IMR-90 (cell line): ENCODE data around the gene ZNF420. TPM values are rescaled to one million over a fixed set of nuclear protein-coding genes. Genes with fewer than 3 reads are reported as not detected.
A peak's percentile ranks its signal among the peaks of the same experiment; 100 is the strongest.

Experiments used
- ATAC-seq: fragments of 200-7000 bp; cut with Tn5 transposase; 2 replicates; pipeline ENCODE4 v1.9.1; 2020; ENCODE audit warnings: low read depth, mild to moderate bottlenecking, moderate library complexity
- BruUV-seq: library from RNA; stranded (reverse); fragments of 400-500 nt; replicated peaks from 2 replicates; lab custom pipeline; 2021; lab: Mats Ljungman, UMichigan
- CTCF ChIA-PET: fragments of 300-600 bp; formaldehyde crosslinking; extraction: SDS; loops from one replicate; lab custom pipeline; 2021; ENCODE audit warnings: antibody characterized with exemption; lab: Yijun Ruan, JAX
- POLR2A ChIA-PET: fragments of 300-600 bp; sonication (Branson Sonifier 250); formaldehyde crosslinking; loops from one replicate; lab custom pipeline; 2022; ENCODE audit warnings: antibody characterized with exemption; ENCODE audit not compliant: unreplicated experiment; lab: Charles Lee
- DNase-seq: peaks from one replicate; pipeline ENCODE4 v3.0.0; 2013
- H2AFZ ChIP-seq: replicated peaks from 2 replicates; pipeline ENCODE3; 2013; ENCODE audit warnings: low read length, mild to moderate bottlenecking; ENCODE audit not compliant: poor library complexity
- H2AK5ac ChIP-seq: 2 replicates; pipeline ENCODE4 v1.6.1; 2013; ENCODE audit warnings: low read depth, low read length, inconsistent platforms
- H2AK9ac ChIP-seq: replicated peaks from 2 replicates; pipeline ENCODE3; 2013; ENCODE audit warnings: mild to moderate bottlenecking, low read depth, low read length, moderate library complexity; ENCODE audit not compliant: poor library complexity
- H2BK120ac ChIP-seq: 2 replicates; pipeline ENCODE4 v1.6.1; 2013; ENCODE audit warnings: low read depth, low read length, inconsistent platforms
- H2BK15ac ChIP-seq: 3 replicates; pipeline ENCODE4 v1.6.1; 2013; ENCODE audit warnings: low read depth, low read length, inconsistent platforms
- H2BK20ac ChIP-seq: 2 replicates; pipeline ENCODE4 v1.6.1; 2013; ENCODE audit warnings: low read depth, mild to moderate bottlenecking, inconsistent platforms, low read length, moderate library complexity
- H2BK5ac ChIP-seq: 2 replicates; pipeline ENCODE4 v1.6.1; 2013; ENCODE audit warnings: mild to moderate bottlenecking, low read depth, low read length, inconsistent platforms; ENCODE audit not compliant: poor library complexity, severe bottlenecking
- H3K14ac ChIP-seq: replicated peaks from 2 replicates; pipeline ENCODE4 v1.6.1; 2013; ENCODE audit warnings: low read depth, low read length, inconsistent platforms
- H3K18ac ChIP-seq: 2 replicates; pipeline ENCODE4 v1.6.1; 2013; ENCODE audit warnings: low read depth, low read length, control low read depth
- H3K23ac ChIP-seq: 2 replicates; pipeline ENCODE4 v1.6.1; 2013; ENCODE audit warnings: low read depth, low read length, inconsistent platforms
- H3K27ac ChIP-seq: 2 replicates; pipeline ENCODE4 v1.5.1; 2013; ENCODE audit warnings: mild to moderate bottlenecking, control low read depth, low read length; ENCODE audit not compliant: insufficient read depth
- H3K27me3 ChIP-seq: 2 replicates; pipeline ENCODE4 v1.6.1; 2013; ENCODE audit warnings: low read length; ENCODE audit not compliant: control insufficient read depth, insufficient read depth
- H3K36me3 ChIP-seq: 2 replicates; pipeline ENCODE4 v1.6.1; 2013; ENCODE audit warnings: low read length, mixed read lengths; ENCODE audit not compliant: control insufficient read depth, insufficient read depth
- H3K4ac ChIP-seq: 2 replicates; pipeline ENCODE4 v1.6.1; 2013; ENCODE audit warnings: low read depth, low read length, inconsistent platforms
- H3K4me1 ChIP-seq: 2 replicates; pipeline ENCODE4 v1.6.1; 2013; ENCODE audit warnings: low read length, mixed read lengths; ENCODE audit not compliant: control insufficient read depth, insufficient read depth
- H3K4me2 ChIP-seq: 2 replicates; pipeline ENCODE4 v1.6.1; 2013; ENCODE audit warnings: low read depth, mild to moderate bottlenecking, control low read depth, low read length, moderate library complexity
- H3K4me3 ChIP-seq: 2 replicates; pipeline ENCODE4 v1.5.1; 2013; ENCODE audit warnings: low read depth, mild to moderate bottlenecking, control low read depth, low read length, moderate library complexity; ENCODE audit not compliant: insufficient read depth
- H3K56ac ChIP-seq: 2 replicates; pipeline ENCODE4 v1.6.1; 2013; ENCODE audit warnings: low read length, inconsistent platforms; ENCODE audit not compliant: insufficient read depth; ENCODE audit errors: extremely low read depth
- H3K79me1 ChIP-seq, 2 experiments: 2 replicates each; pipeline ENCODE4 v1.6.1; 2013; ENCODE audit warnings: low read length in 2 of 2, inconsistent platforms in 1 of 2, low read depth in 1 of 2
- H3K9ac ChIP-seq: 2 replicates; pipeline ENCODE4 v1.6.1; 2013; ENCODE audit warnings: low read depth, low read length, control low read depth
- H3K9me1 ChIP-seq: 2 replicates; pipeline ENCODE4 v1.6.1; 2013; ENCODE audit warnings: low read length, inconsistent platforms; ENCODE audit not compliant: insufficient read depth
- H3K9me3 ChIP-seq: 2 replicates; pipeline ENCODE4 v1.6.1; 2013; ENCODE audit warnings: low read length; ENCODE audit not compliant: control insufficient read depth, insufficient read depth
- H4K20me1 ChIP-seq: 2 replicates; pipeline ENCODE4 v1.6.1; 2013; ENCODE audit warnings: low read length, inconsistent platforms; ENCODE audit not compliant: insufficient read depth
- H4K5ac ChIP-seq: 2 replicates; pipeline ENCODE4 v1.6.1; 2013; ENCODE audit warnings: mild to moderate bottlenecking, low read depth, low read length, control low read depth
- H4K8ac ChIP-seq, 2 experiments: 2 replicates each; pipeline ENCODE4 v1.6.1; 2013; ENCODE audit warnings: low read depth in 2 of 2, low read length in 2 of 2, control low read depth in 1 of 2, inconsistent platforms in 1 of 2
- H4K91ac ChIP-seq: 2 replicates; pipeline ENCODE4 v1.6.1; 2013; ENCODE audit warnings: low read depth, low read length, inconsistent platforms; ENCODE audit not compliant: insufficient read depth
- BHLHE40 ChIP-seq: fragments of 150-350 bp; IDR thresholded peaks from 2 replicates; pipeline ENCODE4 v1.6.1; 2016; ENCODE audit warnings: mild to moderate bottlenecking, low read depth, low read length
- CEBPB ChIP-seq: IDR thresholded peaks from 2 replicates; pipeline ENCODE4 v1.6.1; 2012; ENCODE audit warnings: low read depth, low read length, improper control_type of control experiment
- CHD1 ChIP-seq: IDR thresholded peaks from 2 replicates; pipeline ENCODE4 v1.6.1; 2012; ENCODE audit warnings: low read depth, low read length, improper control_type of control experiment
- CTCF ChIP-seq: conservative IDR thresholded peaks from 2 replicates; pipeline ENCODE4 v1.5.1; 2012; ENCODE audit warnings: mild to moderate bottlenecking, low read depth, low read length, improper control_type of control experiment
- ELK1 ChIP-seq: fragments of 150-350 bp; IDR thresholded peaks from 2 replicates; pipeline ENCODE4 v1.6.1; 2016; ENCODE audit warnings: low read depth, mild to moderate bottlenecking, low read length, moderate library complexity, borderline replicate concordance
- FOS ChIP-seq: fragments of 150-350 bp; IDR thresholded peaks from 2 replicates; pipeline ENCODE4 v1.6.1; 2016; ENCODE audit warnings: low read depth, low read length
- MAZ ChIP-seq: IDR thresholded peaks from 2 replicates; pipeline ENCODE4 v1.6.1; 2012; ENCODE audit warnings: low read depth, mild to moderate bottlenecking, low read length, improper control_type of control experiment, moderate library complexity, borderline replicate concordance
- POLR2A ChIP-seq: IDR thresholded peaks from 2 replicates; pipeline ENCODE4 v1.6.1; 2012; ENCODE audit warnings: mild to moderate bottlenecking, low read depth, low read length
- SMC3 ChIP-seq: fragments of 150-350 bp; IDR thresholded peaks from 2 replicates; pipeline ENCODE4 v1.6.1; 2016; ENCODE audit warnings: low read depth, mild to moderate bottlenecking, antibody characterized with exemption, low read length, moderate library complexity
- USF2 ChIP-seq: fragments of 150-350 bp; IDR thresholded peaks from 2 replicates; pipeline ENCODE4 v1.6.1; 2017; ENCODE audit warnings: mild to moderate bottlenecking, antibody characterized with exemption, low read length, low read depth
- WGBS, 2 experiments: methylation state at CpG; one replicate each; pipeline versions ENCODE4 v1.1.5 to v1.1.7; 2013; ENCODE audit warnings: missing lambda C conversion rate in 2 of 2; ENCODE audit not compliant: insufficient read length in 1 of 2; ENCODE audit errors: extremely low coverage in 2 of 2; 5-methylcytosine and 5-hydroxymethylcytosine counted together
- dilution Hi-C: fragments of 300-500 bp; cut with HindIII; formaldehyde crosslinking; loops from one replicate; pipeline ENCODE4 v1.14.3; 2018; ENCODE audit warnings: low sequenced_read_pairs; ENCODE audit not compliant: unreplicated experiment
- in situ Hi-C: fragments of 300-500 bp; cut with MboI; formaldehyde crosslinking; loops from 3 replicates; pipeline ENCODE4 v1.14.3; 2019; ENCODE audit warnings: low sequenced_read_pairs, inconsistent platforms, mixed read lengths
- intact Hi-C: fragments of 100-400 bp; cut with micrococcal nuclease; formaldehyde crosslinking; loops from 2 replicates; pipeline ENCODE4 v1.10.0; 2022
- polyA plus RNA-seq, 3 experiments: library from polyadenylated mRNA; depleted of rRNA; stranded (reverse); fragments of >200 nt; gene quantifications; 2 replicates each; pipeline ENCODE4 v1.2.3, GENCODE V29; 2012; ENCODE audit warnings: low replicate concordance in 1 of 3
- total RNA-seq: library from RNA; depleted of rRNA; stranded (reverse); fragments of >200 nt; gene quantifications from 2 replicates; pipeline ENCODE4 v1.2.3, GENCODE V29; 2012

Gene ZNF420
- total and polyA plus RNA-seq, 2 of the 4 experiments (the other 2 are of a cell fraction), result 1.5 to 11.7 TPM

- Histone ChIP-seq H3K27me3 (no peaks in the 10 kb centered on the region), H3K79me1 (peaks cover 14 to 17% of the 10 kb centered on the region in 2 experiments), H3K4me1 (no peaks in the 10 kb centered on the region), H3K36me3 (no peaks in the 10 kb centered on the region), H2AFZ (peak overlapping the region; percentile 100), H4K5ac (peak overlapping the region; percentile 65), H4K8ac (peak overlapping the region; percentile 49 to 90), H2BK120ac (no peak overlapping the region), H2AK5ac (no peak overlapping the region), H4K20me1 (no peaks in the 10 kb centered on the region), H3K9me1 (no peaks in the 10 kb centered on the region), H2BK20ac (no peak overlapping the region), H2AK9ac (peak overlapping the region; percentile 68), H3K14ac (peak overlapping the region; percentile 93), H3K27ac (peak overlapping the region; percentile 53), H3K4ac (peak overlapping the region; percentile 14), H2BK5ac (peak overlapping the region; percentile 14), H3K9ac (peak overlapping the region; percentile 90), H3K18ac (0 out of 2 replicates have a peak overlapping the region, but pooled peaks have one; percentile 10), H3K23ac (peak overlapping the region; percentile 14; the same call in 1 of the 2 replicates), H3K9me3 (no peaks in the 10 kb centered on the region; the same call in none of the 2 replicates), H3K56ac (peak overlapping the region; percentile 67; the same call in 1 of the 2 replicates), H2BK15ac (no peak overlapping the region), H3K4me3 (peak overlapping the region; percentile 93), H4K91ac (no peak overlapping the region), H3K4me2 (peak overlapping the region; percentile 96)
- dilution Hi-C loops (no loop called here), in situ Hi-C loops (no loop called here), intact Hi-C loops (loop anchor here (10.0 kb wide), 1 partner anchor 303 kb away; the partner anchor contains the start of gene ZNF850)
- TF ChIP-seq USF2 (no peak), CHD1 (no peak), CTCF (no peak), ELK1 (no peak), MAZ (no peak), BHLHE40 (no peak), CEBPB (no peak), SMC3 (no peak), POLR2A (no peak), FOS (no peak)
- ATAC-seq, result no peak
- ChIA-PET POLR2A (no interaction called here), CTCF (interaction anchor here (1.2 kb wide), 1 partner anchor 25 kb away, joined by 6 read pairs; no protein-coding TSS in a partner anchor)
- no TSS peak for BruUV-seq
- 0% methylated on average over 3 of the region's 7 CpGs; no CpG with 5 or more reads in 1 of the 2 experiments for WGBS, 2 experiments
- DNase-seq, result peak; percentile 11
These were observed 716 bp upstream of the ZNF420 start for GRCh38 chr19:37077501-37077933.
